GM23338 (cell line): ENCODE data around the gene FAM8A1. TPM values are rescaled to one million over a fixed set of nuclear protein-coding genes. Genes with fewer than 3 reads are reported as not detected.

ENCODE experiments used
- polyA plus RNA-seq: library from polyadenylated mRNA; unstranded; fragments of >200 nt; fragmentation: Nextera tagmentation; extraction: Ambion mirVana; gene quantifications from 2 replicates; pipeline ENCODE4 v1.2.1, GENCODE V29; 2016
- small RNA-seq: library from RNA; depleted of rRNA; stranded (forward); fragments of <200 nt; gene quantifications from one replicate; pipeline ENCODE3, GENCODE V24; 2014; ENCODE audit warnings: low replicate concordance
- total RNA-seq: library from RNA; depleted of rRNA; stranded (reverse); fragments of >200 nt; shearing (Covaris generic); gene quantifications from 2 replicates; pipeline ENCODE4 v1.2.3, GENCODE V29; 2014; rRNA removed

Gene FAM8A1
- total and polyA plus RNA-seq, 2 experiments from 2014 or later, result 4.0 to 15.6 TPM

Small RNAs within 50 kb of the gene (small RNA-seq; reads per million reads assigned to genes)
- gene RNU6-190P (not detected), gene SUMO2P13 (not detected)

Other genes with a start within 250 kb of the FAM8A1 start
- 6.7 and 9.4 TPM in 2 replicates for gene CAP2, start 206.7 kb upstream of the FAM8A1 start, total RNA-seq
- gene CAP2, start 206.7 kb upstream of the FAM8A1 start, polyA plus RNA-seq, result 6.6 and 9.1 TPM in 2 replicates
- 88.4 and 89.6 TPM in 2 replicates for gene NUP153, start 106.6 kb downstream of the FAM8A1 start, total RNA-seq
- gene NUP153, start 106.6 kb downstream of the FAM8A1 start, polyA plus RNA-seq, result 22.0 and 23.8 TPM in 2 replicates